H1 (cell line): Measurements from ENCODE around the gene ASAP2. TPM values are rescaled to one million over a fixed set of nuclear protein-coding genes. Genes with fewer than 3 reads are reported as not detected.

Source experiments
- CTCF ChIA-PET: fragments of 300-600 bp; sonication (Branson Sonifier 250); formaldehyde crosslinking; loops from one replicate; lab custom pipeline; 2021; ENCODE audit not compliant: partially characterized antibody; lab: Charles Lee
- POLR2A ChIA-PET: fragments of 300-600 bp; sonication (Branson Sonifier 250); formaldehyde crosslinking; loops from one replicate; lab custom pipeline; 2021; ENCODE audit warnings: inconsistent platforms; ENCODE audit not compliant: partially characterized antibody; lab: Charles Lee
- DNase-seq, 2 experiments: peaks; one replicate each; pipeline versions ENCODE4 v3.0.0 to v3.0.0-alpha.2; 2010 to 2022; ENCODE audit warnings: low spot score in 2 of 2, low read depth in 1 of 2, mixed read lengths in 1 of 2
- FAIRE-seq: peaks from 2 replicates; lab custom pipeline; 2011; peaks lifted over from hg19 to GRCh38; lab: Jason Lieb, UNC
- H2AFZ ChIP-seq: 2 replicates; pipeline ENCODE4 v1.8.1; 2012; ENCODE audit warnings: low read length, inconsistent platforms
- H2AK5ac ChIP-seq: 2 replicates; pipeline ENCODE4 v1.6.1; 2013; ENCODE audit warnings: low read depth, low read length
- H2BK120ac ChIP-seq: replicated peaks from 2 replicates; pipeline ENCODE3; 2013; ENCODE audit warnings: low read depth, low read length, inconsistent platforms
- H2BK12ac ChIP-seq: 2 replicates; pipeline ENCODE4 v1.6.1; 2013; ENCODE audit warnings: low read depth, low read length
- H2BK15ac ChIP-seq: 2 replicates; pipeline ENCODE4 v1.6.1; 2013; ENCODE audit warnings: low read length
- H2BK20ac ChIP-seq: 2 replicates; pipeline ENCODE4 v1.6.1; 2013; ENCODE audit warnings: low read length
- H2BK5ac ChIP-seq: 2 replicates; pipeline ENCODE4 v1.6.1; 2013; ENCODE audit warnings: low read depth, low read length
- H3K14ac ChIP-seq: 2 replicates; pipeline ENCODE4 v1.6.1; 2013; ENCODE audit warnings: inconsistent platforms; ENCODE audit not compliant: insufficient read length
- H3K18ac ChIP-seq: 2 replicates; pipeline ENCODE4 v1.6.1; 2013; ENCODE audit warnings: low read length; ENCODE audit errors: extremely low read depth
- H3K23ac ChIP-seq: 2 replicates; pipeline ENCODE4 v1.6.1; 2013; ENCODE audit warnings: inconsistent platforms; ENCODE audit not compliant: insufficient read length
- H3K23me2 ChIP-seq: 2 replicates; pipeline ENCODE4 v1.6.1; 2013; ENCODE audit warnings: low read depth, low read length
- H3K27ac ChIP-seq: 2 replicates; pipeline ENCODE4 v1.6.1; 2011; ENCODE audit warnings: low read depth, low read length, inconsistent platforms
- H3K27me3 ChIP-seq, 4 experiments: replicated peaks in 1 of 4; 1 replicate in 1 of 4; 2 replicates in 3 of 4; pipeline versions ENCODE4 v1.6.1 to v1.8.1; 2011 to 2013; ENCODE audit warnings: low read length in 3 of 4, mild to moderate bottlenecking in 3 of 4, inconsistent platforms in 2 of 4, mixed read lengths in 2 of 4, moderate library complexity in 1 of 4; ENCODE audit not compliant: control insufficient read depth in 3 of 4, insufficient read depth in 3 of 4; ENCODE audit errors: extremely low read depth in 1 of 4
- H3K36me3 ChIP-seq, 4 experiments: 2 replicates each; pipeline versions ENCODE4 v1.6.1 to v1.8.1; 2011 to 2013; ENCODE audit warnings: mild to moderate bottlenecking in 4 of 4, low read length in 3 of 4, moderate library complexity in 2 of 4, control low read depth in 1 of 4, inconsistent platforms in 1 of 4; ENCODE audit not compliant: insufficient read depth in 4 of 4, control insufficient read depth in 2 of 4
- H3K4ac ChIP-seq: replicated peaks from 2 replicates; pipeline ENCODE3; 2013; ENCODE audit warnings: low read length, low read depth, mixed read lengths, inconsistent platforms; ENCODE audit not compliant: insufficient read length
- H3K4me1 ChIP-seq, 4 experiments: replicated peaks in 1 of 4; 1 replicate in 1 of 4; 2 replicates in 3 of 4; pipeline versions ENCODE4 v1.6.1 to v1.8.1; 2011 to 2013; ENCODE audit warnings: low read length in 3 of 4, inconsistent platforms in 2 of 4, mixed read lengths in 1 of 4; ENCODE audit not compliant: insufficient read depth in 4 of 4, control insufficient read depth in 3 of 4
- H3K4me2 ChIP-seq, 2 experiments: 2 replicates each; pipeline versions ENCODE4 v1.6.1 to v1.8.1; 2011 to 2013; ENCODE audit warnings: low read depth in 2 of 2, low read length in 2 of 2, control low read depth in 1 of 2, inconsistent platforms in 1 of 2, mild to moderate bottlenecking in 1 of 2; ENCODE audit not compliant: insufficient read depth in 1 of 2
- H3K4me3 ChIP-seq, 4 experiments: fragments of 200-600, 300-600 bp in 1 of 4; sonication (generic), shearing (Covaris generic), sonication (Bioruptor Twin) in 1 of 4; 2 replicates each; pipeline versions ENCODE4 v1.5.1 to v1.8.1; 2011 to 2016; ENCODE audit warnings: low read length in 4 of 4, low read depth in 3 of 4, control low read depth in 2 of 4, inconsistent platforms in 2 of 4, mild to moderate bottlenecking in 2 of 4, mixed read lengths in 1 of 4, moderate library complexity in 1 of 4; ENCODE audit not compliant: insufficient read depth in 2 of 4; ENCODE audit errors: extremely low read depth in 1 of 4
- H3K56ac ChIP-seq: replicated peaks from 2 replicates; pipeline ENCODE3; 2013; ENCODE audit warnings: low read depth, mild to moderate bottlenecking, mixed read lengths, low read length, inconsistent platforms; ENCODE audit not compliant: insufficient read length
- H3K79me1 ChIP-seq: 2 replicates; pipeline ENCODE4 v1.6.1; 2013; ENCODE audit warnings: low read depth, low read length, control low read depth
- H3K79me2 ChIP-seq, 2 experiments: 2 replicates each; pipeline versions ENCODE4 v1.6.1 to v1.8.1; 2012 to 2013; ENCODE audit warnings: low read length in 2 of 2, mild to moderate bottlenecking in 2 of 2, inconsistent platforms in 1 of 2; ENCODE audit not compliant: insufficient read depth in 2 of 2, control insufficient read depth in 1 of 2
- H3K9ac ChIP-seq, 4 experiments: replicated peaks in 1 of 4; 1 replicate in 1 of 4; 2 replicates in 3 of 4; pipeline versions ENCODE4 v1.6.1 to v1.8.1; 2011 to 2013; ENCODE audit warnings: low read depth in 3 of 4, low read length in 3 of 4, control low read depth in 2 of 4, mild to moderate bottlenecking in 2 of 4, moderate library complexity in 2 of 4, inconsistent platforms in 1 of 4; ENCODE audit errors: extremely low read depth in 1 of 4
- H3K9me3 ChIP-seq, 2 experiments: 2 replicates each; pipeline versions ENCODE4 v1.6.1 to v1.8.1; 2012 to 2013; ENCODE audit warnings: mild to moderate bottlenecking in 2 of 2, moderate library complexity in 2 of 2, control low read depth in 1 of 2, inconsistent platforms in 1 of 2, low read depth in 1 of 2, low read length in 1 of 2, mixed read lengths in 1 of 2; ENCODE audit not compliant: insufficient read depth in 2 of 2
- H4K20me1 ChIP-seq, 2 experiments: replicated peaks in 1 of 2; 2 replicates each; pipeline versions ENCODE3 to v1.8.1; 2011 to 2013; ENCODE audit warnings: inconsistent platforms in 2 of 2, low read length in 2 of 2, mild to moderate bottlenecking in 1 of 2; ENCODE audit not compliant: insufficient read depth in 2 of 2, control insufficient read depth in 1 of 2
- H4K5ac ChIP-seq: 2 replicates; pipeline ENCODE4 v1.6.1; 2013; ENCODE audit warnings: low read length, low read depth, mixed read lengths, inconsistent platforms; ENCODE audit not compliant: insufficient read length
- H4K8ac ChIP-seq: 2 replicates; pipeline ENCODE4 v1.8.0; 2013; ENCODE audit warnings: mild to moderate bottlenecking, moderate library complexity, low read length, inconsistent platforms; ENCODE audit not compliant: insufficient read depth; ENCODE audit errors: extremely low read depth
- H4K91ac ChIP-seq: replicated peaks from 2 replicates; pipeline ENCODE3; 2013; ENCODE audit warnings: low read length, mixed read lengths, inconsistent platforms; ENCODE audit not compliant: insufficient read length
- WGBS, 2 experiments: shearing (Covaris generic) in 1 of 2; methylation state at CpG; one replicate each; pipeline versions ENCODE4 v1.1.6 to v1.1.7; 2013 to 2015; ENCODE audit warnings: low lambda C conversion rate in 2 of 2, mixed read lengths in 2 of 2, inconsistent platforms in 1 of 2, low coverage in 1 of 2, missing lambda C conversion rate in 1 of 2; ENCODE audit not compliant: insufficient replicate concordance in 2 of 2, insufficient coverage in 1 of 2, insufficient read length in 1 of 2; ENCODE audit errors: extremely low coverage in 1 of 2, missing lambda C conversion rate in 1 of 2; 5-methylcytosine and 5-hydroxymethylcytosine counted together
- polyA plus RNA-seq, 7 experiments: library from polyadenylated mRNA; depleted of rRNA in 3 of 7; stranded (reverse) in 5 of 7; unstranded in 2 of 7; fragments of >200 nt in 5 of 7; fragments of 200-250 nt in 2 of 7; gene quantifications; 1 replicate in 5 of 7; 2 replicates in 1 of 7; 4 replicates in 1 of 7; pipeline versions ENCODE4 v1.2.1 to v1.2.3, GENCODE V29; 2011 to 2013; ENCODE audit warnings: missing spikeins in 2 of 7, mixed read lengths in 2 of 7
- total RNA-seq: library from RNA; stranded (reverse); fragmentation: NEBNext Ultra II Directional; extraction: Animal tissue kit (Norgen Biotek cat#: 25700); gene quantifications from 2 replicates; pipeline ENCODE4 v1.2.1, GENCODE V29; 2021
- TF ChIP-seq, protein P1 (sequence below): IDR thresholded peaks from 2 replicates; pipeline ENCODE4 v1.6.1; 2012; ENCODE audit warnings: low read length, inconsistent platforms

ASAP2 gene
- total and polyA plus RNA-seq, 2 of the 8 experiments (the other 6 are each of a cell fraction or from before 2014, with no cell fraction given): 10.2 to 18.7 TPM

DNA sequence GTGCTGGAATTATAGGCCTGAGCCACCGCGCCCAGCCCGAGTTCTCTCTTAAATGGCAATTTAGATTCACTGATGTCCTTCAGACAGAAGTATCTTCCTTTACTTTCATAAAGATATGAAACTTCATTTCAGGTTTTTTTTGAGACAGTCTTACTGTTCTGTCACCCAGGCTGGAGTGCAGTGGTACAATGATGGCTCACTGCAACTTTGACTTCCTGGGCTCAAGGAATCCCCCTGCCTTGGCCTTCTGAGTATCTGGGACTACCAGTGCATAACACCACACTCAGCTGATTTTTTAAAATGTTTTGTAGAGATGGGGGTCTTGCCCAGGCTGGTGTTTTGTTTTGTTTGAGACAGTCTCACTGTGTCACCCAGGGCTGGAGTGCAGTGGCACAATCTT is 203.5 kb downstream of the ASAP2 start:
- H3K56ac ChIP-seq: no peak overlapping the region
- H3K14ac ChIP-seq: no peak overlapping the region
- no peak overlapping the region for H4K8ac ChIP-seq
- no peaks in the 10 kb centered on the region for H3K27me3 ChIP-seq
- no peak overlapping the region for H2BK120ac ChIP-seq
- no peaks in the 10 kb centered on the region for H3K79me2 ChIP-seq
- H3K36me3 ChIP-seq: peaks cover 0 to 3% (median 0%) of the 10 kb centered on the region in 4 experiments; a peak in 2 of 8 replicates
- TF ChIP-seq, protein P1, sequence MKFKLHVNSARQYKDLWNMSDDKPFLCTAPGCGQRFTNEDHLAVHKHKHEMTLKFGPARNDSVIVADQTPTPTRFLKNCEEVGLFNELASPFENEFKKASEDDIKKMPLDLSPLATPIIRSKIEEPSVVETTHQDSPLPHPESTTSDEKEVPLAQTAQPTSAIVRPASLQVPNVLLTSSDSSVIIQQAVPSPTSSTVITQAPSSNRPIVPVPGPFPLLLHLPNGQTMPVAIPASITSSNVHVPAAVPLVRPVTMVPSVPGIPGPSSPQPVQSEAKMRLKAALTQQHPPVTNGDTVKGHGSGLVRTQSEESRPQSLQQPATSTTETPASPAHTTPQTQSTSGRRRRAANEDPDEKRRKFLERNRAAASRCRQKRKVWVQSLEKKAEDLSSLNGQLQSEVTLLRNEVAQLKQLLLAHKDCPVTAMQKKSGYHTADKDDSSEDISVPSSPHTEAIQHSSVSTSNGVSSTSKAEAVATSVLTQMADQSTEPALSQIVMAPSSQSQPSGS: no peak
- no peaks in the 10 kb centered on the region for H3K9me3 ChIP-seq
- no peak overlapping the region for H2AK5ac ChIP-seq
- no peak overlapping the region for H3K4me2 ChIP-seq
- ChIA-PET POLR2A (no interaction called here), CTCF (no interaction called here)
- no peak overlapping the region for H3K4me3 ChIP-seq
- 100% methylated on average over 3 of the region's 3 CpGs; no CpG with 5 or more reads in 1 of the 2 experiments for WGBS, 2 experiments
- H4K5ac ChIP-seq: no peak overlapping the region
- no peak overlapping the region for H3K9ac ChIP-seq
- H3K79me1 ChIP-seq: no peaks in the 10 kb centered on the region
- H4K91ac ChIP-seq: no peak overlapping the region
- no peak overlapping the region for H3K27ac ChIP-seq
- no peak overlapping the region for H2BK15ac ChIP-seq
- FAIRE-seq (no peak), DNase-seq (no peak)
- no peak overlapping the region for H2BK20ac ChIP-seq
- no peak overlapping the region for H3K4ac ChIP-seq
- no peak overlapping the region for H2AFZ ChIP-seq
- no peak overlapping the region for H3K23ac ChIP-seq
- H3K4me1 ChIP-seq: no peaks in the 10 kb centered on the region
- no peaks in the 10 kb centered on the region for H4K20me1 ChIP-seq
- no peak overlapping the region for H3K18ac ChIP-seq
- no peaks in the 10 kb centered on the region for H3K23me2 ChIP-seq
- H2BK5ac ChIP-seq: no peak overlapping the region
- no peak overlapping the region for H2BK12ac ChIP-seq
